Neural cell (in vitro differentiated cells): ENCODE data around the gene ABCB6. TPM values are rescaled to one million over a fixed set of nuclear protein-coding genes. Genes with fewer than 3 reads are reported as not detected.

Experiments
- H2AFZ ChIP-seq: fragments of 200-600, 300-800 bp; sonication (generic), shearing (Covaris generic); 2 replicates; pipeline ENCODE4 v1.6.0; 2014; ENCODE audit warnings: low read depth, mild to moderate bottlenecking, antibody characterized with exemption, low read length, moderate library complexity
- H3F3A ChIP-seq: fragments of 200-600 bp; shearing (Covaris generic); 2 replicates; pipeline ENCODE4 v1.6.1; 2016; ENCODE audit warnings: mild to moderate bottlenecking, moderate library complexity, mixed read lengths, antibody characterized with exemption, low read length; ENCODE audit not compliant: insufficient read depth, poor library complexity, severe bottlenecking
- H3K27ac ChIP-seq: fragments of 200-600, 300-800 bp; sonication (generic), shearing (Covaris generic); 2 replicates; pipeline ENCODE4 v1.5.1; 2014; ENCODE audit warnings: mild to moderate bottlenecking, low read length, moderate library complexity
- H3K27me3 ChIP-seq: fragments of 300-800, 200-600 bp; sonication (generic), shearing (Covaris generic); 2 replicates; pipeline ENCODE4 v1.6.0; 2014; ENCODE audit warnings: mild to moderate bottlenecking, low read depth, low read length, moderate library complexity; ENCODE audit not compliant: insufficient read depth
- H3K36me3 ChIP-seq: fragments of 300-800, 200-600 bp; sonication (generic), shearing (Covaris generic); 2 replicates; pipeline ENCODE4 v1.5.1; 2014; ENCODE audit warnings: mild to moderate bottlenecking, antibody characterized with exemption, low read length, moderate library complexity; ENCODE audit not compliant: insufficient read depth
- H3K4me2 ChIP-seq: fragments of 300-800, 200-600 bp; sonication (generic), shearing (Covaris generic); 2 replicates; pipeline ENCODE4 v1.6.0; 2014; ENCODE audit warnings: mild to moderate bottlenecking, low read length
- H3K4me3 ChIP-seq: fragments of 300-800, 200-600 bp; sonication (generic), shearing (Covaris generic); 2 replicates; pipeline ENCODE4 v1.5.1; 2014; ENCODE audit warnings: mild to moderate bottlenecking, low read length, moderate library complexity
- H3K79me2 ChIP-seq: fragments of 200-600 bp; shearing (Covaris generic); replicated peaks from 2 replicates; pipeline ENCODE4 v1.6.0; 2014; ENCODE audit warnings: mild to moderate bottlenecking, low read length, moderate library complexity; ENCODE audit not compliant: insufficient read depth
- H3K9ac ChIP-seq: fragments of 300-800, 200-600 bp; sonication (generic), shearing (Covaris generic); 2 replicates; pipeline ENCODE4 v1.6.1; 2016; ENCODE audit warnings: mild to moderate bottlenecking, low read length, mixed read lengths
- H3K9me2 ChIP-seq: fragments of 200-600 bp; shearing (Covaris generic); 2 replicates; pipeline ENCODE4 v1.6.1; 2016; ENCODE audit warnings: mild to moderate bottlenecking, low read length, mixed read lengths; ENCODE audit not compliant: insufficient read depth
- H3K9me3 ChIP-seq: fragments of 200-600, 300-800 bp; sonication (generic), shearing (Covaris generic); 2 replicates; pipeline ENCODE4 v1.6.1; 2016; ENCODE audit warnings: mild to moderate bottlenecking, mixed run types, low read length, moderate library complexity, mixed read lengths
- H4K20me1 ChIP-seq: fragments of 200-600 bp; shearing (Covaris generic); 2 replicates; pipeline ENCODE4 v1.6.1; 2016; ENCODE audit warnings: mild to moderate bottlenecking, mixed run types; ENCODE audit not compliant: insufficient read depth
- CTCF ChIP-seq: fragments of 450-650 bp; IDR thresholded peaks from 2 replicates; pipeline ENCODE4 v1.5.1; 2014; ENCODE audit warnings: antibody characterized with exemption, mild to moderate bottlenecking, moderate library complexity; ENCODE audit not compliant: poor library complexity, severe bottlenecking
- EP300 ChIP-seq: fragments of 450-650 bp; conservative IDR thresholded peaks from 2 replicates; pipeline ENCODE4 v1.6.1; 2014; ENCODE audit warnings: antibody characterized with exemption, mild to moderate bottlenecking, moderate library complexity; ENCODE audit not compliant: poor library complexity, severe bottlenecking
- EZH2 ChIP-seq: fragments of 200-600, 300-800 bp; shearing (Covaris generic), sonication (generic); IDR thresholded peaks from 2 replicates; pipeline ENCODE4 v1.6.1; 2014; ENCODE audit warnings: antibody characterized with exemption, low read length, borderline replicate concordance, mild to moderate bottlenecking; ENCODE audit not compliant: insufficient read depth, poor library complexity, severe bottlenecking
- MXI1 ChIP-seq: fragments of 450-650 bp; conservative IDR thresholded peaks from 2 replicates; pipeline ENCODE4 v1.6.1; 2014; ENCODE audit warnings: antibody characterized with exemption, mild to moderate bottlenecking; ENCODE audit not compliant: poor library complexity, severe bottlenecking
- POLR2AphosphoS5 ChIP-seq: IDR thresholded peaks from 2 replicates; pipeline ENCODE4 v1.6.1; 2012
- RAD21 ChIP-seq: fragments of 450-650 bp; conservative IDR thresholded peaks from 2 replicates; pipeline ENCODE4 v1.6.1; 2014; ENCODE audit warnings: antibody characterized with exemption, mild to moderate bottlenecking, moderate library complexity
- REST ChIP-seq: IDR thresholded peaks from 2 replicates; pipeline ENCODE4 v1.6.1; 2012; ENCODE audit warnings: borderline replicate concordance
- SMC3 ChIP-seq: fragments of 450-650 bp; conservative IDR thresholded peaks from 2 replicates; pipeline ENCODE4 v1.6.1; 2014; ENCODE audit warnings: antibody characterized with exemption, mild to moderate bottlenecking, moderate library complexity; ENCODE audit not compliant: poor library complexity
- TAF1 ChIP-seq: IDR thresholded peaks from 2 replicates; pipeline ENCODE4 v1.6.1; 2012; ENCODE audit warnings: low read depth
- polyA plus RNA-seq: library from polyadenylated mRNA; depleted of rRNA; stranded (reverse); fragments of >200 nt; gene quantifications from 2 replicates; pipeline ENCODE4 v1.2.3, GENCODE V29; 2014

The ABCB6 gene
- polyA plus RNA-seq, 1 donor from 2014 or later = 28.1 TPM

- Histone ChIP-seq H3K9me3 (no peaks in the 10 kb centered on the region), H2AFZ (no peak overlapping the region), H4K20me1 (no peaks in the 10 kb centered on the region), H3K27me3 (no peaks in the 10 kb centered on the region), H3K9me2 (no peaks in the 10 kb centered on the region), H3F3A (peaks cover 3% of the 10 kb centered on the region), H3K27ac (no peak overlapping the region), H3K4me3 (no peak overlapping the region), H3K4me2 (no peak overlapping the region), H3K9ac (no peak overlapping the region), H3K36me3 (no peaks in the 10 kb centered on the region), H3K79me2 (peaks cover 4% of the 10 kb centered on the region)
- TF ChIP-seq EZH2 (no peak), RAD21 (no peak), SMC3 (no peak), REST (no peak), TAF1 (no peak), EP300 (no peak), POLR2AphosphoS5 (no peak), MXI1 (no peak), CTCF (no peak)
Measured at GRCh38 chr2:219173176-219173575, 45.6 kb downstream of the ABCB6 start.

GRCh38 chr2:219172231-219173154 lies 46.3 kb downstream of the ABCB6 start:
- no peak for TF ChIP-seq CTCF
- no peak for TF ChIP-seq EP300
- no peak for TF ChIP-seq REST
- no peak for TF ChIP-seq TAF1
- no peak for TF ChIP-seq MXI1
- no peak for TF ChIP-seq RAD21
- no peak for TF ChIP-seq EZH2
- no peak for TF ChIP-seq POLR2AphosphoS5
- no peaks in the 10 kb centered on the region for H3K27me3 ChIP-seq
- H3K79me2 ChIP-seq = peaks cover 4% of the 10 kb centered on the region
- H3K27ac ChIP-seq = no peak overlapping the region
- no peaks in the 10 kb centered on the region for H3K36me3 ChIP-seq
- H3K9ac ChIP-seq = no peak overlapping the region
- no peak overlapping the region for H3K4me3 ChIP-seq
- H3K4me2 ChIP-seq = no peak overlapping the region
- H2AFZ ChIP-seq = no peak overlapping the region
- no peaks in the 10 kb centered on the region for H3K9me3 ChIP-seq
- H3F3A ChIP-seq = peaks cover 3% of the 10 kb centered on the region
- H3K9me2 ChIP-seq = no peaks in the 10 kb centered on the region
- no peaks in the 10 kb centered on the region for H4K20me1 ChIP-seq
